Chondrocyte (in vitro differentiated cells): ENCODE measurements around the gene KIAA1217. TPM values are rescaled to one million over a fixed set of nuclear protein-coding genes. Genes with fewer than 3 reads are reported as not detected.

Experiments used
- DNase-seq: peaks from one replicate; pipeline ENCODE4 v3.0.0; 2021; ENCODE audit warnings: mixed read lengths, low spot score
- H3K27ac Mint-ChIP-seq: one replicate; pipeline ENCODE4 v1.8.0; 2021; ENCODE audit warnings: mild to moderate bottlenecking, moderate library complexity, mixed read lengths; ENCODE audit not compliant: unreplicated experiment
- H3K27me3 Mint-ChIP-seq: 2 replicates; pipeline ENCODE4 v1.8.0; 2021; ENCODE audit warnings: low read depth, mixed read lengths
- H3K36me3 Mint-ChIP-seq: 2 replicates; pipeline ENCODE4 v1.8.0; 2021; ENCODE audit warnings: low read depth, mixed read lengths
- H3K4me1 Mint-ChIP-seq: 2 replicates; pipeline ENCODE4 v1.8.0; 2021; ENCODE audit warnings: low read depth, mild to moderate bottlenecking, mixed read lengths
- H3K4me3 Mint-ChIP-seq: one replicate; pipeline ENCODE4 v1.8.0; 2021; ENCODE audit warnings: mild to moderate bottlenecking, moderate library complexity, mixed read lengths; ENCODE audit not compliant: unreplicated experiment
- H3K9me3 Mint-ChIP-seq: 2 replicates; pipeline ENCODE4 v1.8.0; 2021; ENCODE audit warnings: low read depth, mixed read lengths
- total RNA-seq: library from RNA; stranded (reverse); gene quantifications from 3 replicates; pipeline ENCODE4 v1.2.1, GENCODE V29; 2021
- TF ChIP-seq, protein P1 (sequence below): fragments of 200-600 bp; sonication (generic); IDR thresholded peaks from 2 replicates; pipeline ENCODE4 v1.5.0; 2021; ENCODE audit warnings: antibody characterized with exemption, mild to moderate bottlenecking, moderate library complexity

The KIAA1217 gene
- total RNA-seq, 1 donor from 2014 or later = 13.2 TPM

DNA sequence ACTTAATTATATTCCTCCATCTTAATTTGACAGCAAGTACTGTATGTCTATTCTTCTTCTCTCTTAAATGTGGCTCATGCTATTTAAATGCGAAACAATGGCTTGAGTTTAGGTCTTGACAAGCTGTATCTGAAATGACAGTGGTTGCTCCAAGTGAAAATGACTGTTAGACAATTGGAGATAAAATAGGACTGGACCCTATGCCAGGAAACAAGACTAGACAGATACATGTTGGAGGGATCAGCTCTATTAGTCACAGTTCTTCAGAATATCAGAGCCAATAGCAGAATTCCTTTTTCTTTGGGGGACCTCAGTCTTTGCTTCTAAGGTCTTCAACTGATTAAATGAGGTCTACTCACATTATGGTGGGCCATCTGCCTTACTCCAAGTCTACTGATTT is 25.8 kb downstream of the KIAA1217 start:
- Mint-ChIP-seq H3K4me1 (peaks cover under 1% of the 10 kb centered on the region), H3K9me3 (no peaks in the 10 kb centered on the region), H3K27me3 (peaks cover 16% of the 10 kb centered on the region), H3K4me3 (no peak overlapping the region), H3K36me3 (no peaks in the 10 kb centered on the region), H3K27ac (no peak overlapping the region)
- DNase-seq = no peak
- TF ChIP-seq, protein P1, sequence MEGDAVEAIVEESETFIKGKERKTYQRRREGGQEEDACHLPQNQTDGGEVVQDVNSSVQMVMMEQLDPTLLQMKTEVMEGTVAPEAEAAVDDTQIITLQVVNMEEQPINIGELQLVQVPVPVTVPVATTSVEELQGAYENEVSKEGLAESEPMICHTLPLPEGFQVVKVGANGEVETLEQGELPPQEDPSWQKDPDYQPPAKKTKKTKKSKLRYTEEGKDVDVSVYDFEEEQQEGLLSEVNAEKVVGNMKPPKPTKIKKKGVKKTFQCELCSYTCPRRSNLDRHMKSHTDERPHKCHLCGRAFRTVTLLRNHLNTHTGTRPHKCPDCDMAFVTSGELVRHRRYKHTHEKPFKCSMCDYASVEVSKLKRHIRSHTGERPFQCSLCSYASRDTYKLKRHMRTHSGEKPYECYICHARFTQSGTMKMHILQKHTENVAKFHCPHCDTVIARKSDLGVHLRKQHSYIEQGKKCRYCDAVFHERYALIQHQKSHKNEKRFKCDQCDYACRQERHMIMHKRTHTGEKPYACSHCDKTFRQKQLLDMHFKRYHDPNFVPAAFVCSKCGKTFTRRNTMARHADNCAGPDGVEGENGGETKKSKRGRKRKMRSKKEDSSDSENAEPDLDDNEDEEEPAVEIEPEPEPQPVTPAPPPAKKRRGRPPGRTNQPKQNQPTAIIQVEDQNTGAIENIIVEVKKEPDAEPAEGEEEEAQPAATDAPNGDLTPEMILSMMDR = no peak

DNA sequence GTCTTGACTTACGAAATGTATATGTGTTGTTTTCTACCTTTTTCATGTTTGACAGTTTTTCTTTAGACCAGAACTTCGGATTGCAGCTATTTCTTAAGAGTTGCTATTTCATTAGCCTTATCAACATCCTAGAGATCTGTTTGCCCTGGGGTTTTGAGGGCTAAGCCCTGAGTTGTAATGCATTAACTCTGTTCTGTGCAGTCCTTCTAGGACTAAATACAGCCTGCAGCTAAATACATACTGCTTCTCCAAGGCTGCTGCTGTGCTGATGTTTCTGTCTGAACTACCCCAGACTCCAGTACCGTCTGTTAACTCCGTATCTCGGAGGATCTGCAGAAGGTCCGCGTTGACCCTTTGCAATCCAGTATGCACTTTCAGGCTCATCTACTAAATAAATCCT is 26.5 kb downstream of the KIAA1217 start:
- no peak for DNase-seq
- TF ChIP-seq, protein P1 = no peak
- H3K27me3 Mint-ChIP-seq = peaks cover 16% of the 10 kb centered on the region
- no peak overlapping the region for H3K4me3 Mint-ChIP-seq
- no peaks in the 10 kb centered on the region for H3K9me3 Mint-ChIP-seq
- no peaks in the 10 kb centered on the region for H3K36me3 Mint-ChIP-seq
- peaks cover 4% of the 10 kb centered on the region for H3K4me1 Mint-ChIP-seq
- no peak overlapping the region for H3K27ac Mint-ChIP-seq

DNA sequence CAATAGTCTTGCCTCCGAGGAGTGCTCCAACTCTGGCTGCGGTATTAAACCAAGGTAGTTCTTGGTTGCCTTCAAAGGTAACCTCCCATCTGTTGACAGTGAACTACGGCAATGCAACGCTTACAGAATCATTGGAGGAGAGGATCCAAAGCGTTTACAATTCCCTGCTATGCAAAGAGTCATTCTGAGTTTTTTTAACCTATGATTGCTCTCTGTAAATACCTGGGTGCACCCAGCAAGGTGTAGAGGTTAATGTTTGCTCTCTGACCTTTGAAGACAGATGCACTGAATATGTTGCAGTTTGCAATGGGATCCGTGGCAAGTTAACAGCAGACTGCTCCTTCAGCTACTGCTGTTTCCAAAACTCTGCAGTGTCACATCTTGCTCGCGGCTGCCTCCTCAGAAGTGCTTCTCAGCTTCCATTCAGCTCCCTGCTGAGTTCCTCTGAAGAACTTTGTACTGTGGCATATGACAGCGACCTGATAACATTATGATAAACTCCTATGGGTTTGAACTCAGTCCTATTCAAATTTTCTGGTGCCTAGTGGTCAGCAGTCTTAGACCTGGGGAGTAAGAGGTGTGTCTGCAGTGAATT is 29.0 kb downstream of the KIAA1217 start:
- no peak for DNase-seq
- Mint-ChIP-seq H3K4me1 (peaks cover 10% of the 10 kb centered on the region), H3K36me3 (no peaks in the 10 kb centered on the region), H3K9me3 (no peaks in the 10 kb centered on the region), H3K27ac (no peak overlapping the region), H3K4me3 (no peak overlapping the region), H3K27me3 (peaks cover 16% of the 10 kb centered on the region)
- TF ChIP-seq, protein P1 = no peak

DNA sequence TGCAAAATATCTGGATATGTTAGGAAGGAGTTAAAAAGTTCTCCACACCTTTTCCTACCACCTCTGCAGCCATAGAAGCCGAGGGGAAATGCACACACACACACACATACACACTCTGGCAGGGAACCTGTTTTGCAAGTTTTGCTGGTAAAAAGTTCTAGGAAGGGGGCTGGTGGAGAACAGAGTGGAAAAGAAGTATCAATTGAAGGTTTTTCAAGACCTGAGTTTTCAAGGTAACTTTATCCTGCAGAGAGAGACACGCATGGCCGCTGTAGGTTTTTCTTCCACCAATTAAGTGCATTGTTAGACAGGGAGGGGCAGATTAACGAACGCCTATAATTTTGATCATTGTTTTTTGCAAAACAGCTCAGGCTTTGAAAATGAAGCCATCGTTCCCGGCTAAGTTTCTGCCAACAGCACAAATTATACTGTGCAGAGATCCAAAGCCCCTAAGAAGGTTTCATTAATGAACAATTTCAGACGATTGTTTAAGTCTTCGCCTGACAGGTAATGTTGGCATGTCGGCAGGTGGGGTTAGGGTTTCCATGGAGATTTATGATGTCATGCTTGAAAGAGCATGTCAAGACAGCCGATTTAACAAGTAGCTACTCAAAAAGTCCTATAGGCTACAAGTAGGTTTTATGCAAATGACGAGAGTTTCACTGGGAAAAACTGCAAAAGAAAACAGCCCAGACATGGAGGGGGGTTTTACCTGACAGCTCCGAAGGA is 29.7 kb downstream of the KIAA1217 start:
- Mint-ChIP-seq H3K9me3 (no peaks in the 10 kb centered on the region), H3K36me3 (no peaks in the 10 kb centered on the region), H3K4me3 (no peak overlapping the region), H3K27ac (no peak overlapping the region), H3K27me3 (peaks cover 18% of the 10 kb centered on the region), H3K4me1 (peaks cover 10% of the 10 kb centered on the region)
- DNase-seq = no peak
- TF ChIP-seq, protein P1 = no peak

DNA sequence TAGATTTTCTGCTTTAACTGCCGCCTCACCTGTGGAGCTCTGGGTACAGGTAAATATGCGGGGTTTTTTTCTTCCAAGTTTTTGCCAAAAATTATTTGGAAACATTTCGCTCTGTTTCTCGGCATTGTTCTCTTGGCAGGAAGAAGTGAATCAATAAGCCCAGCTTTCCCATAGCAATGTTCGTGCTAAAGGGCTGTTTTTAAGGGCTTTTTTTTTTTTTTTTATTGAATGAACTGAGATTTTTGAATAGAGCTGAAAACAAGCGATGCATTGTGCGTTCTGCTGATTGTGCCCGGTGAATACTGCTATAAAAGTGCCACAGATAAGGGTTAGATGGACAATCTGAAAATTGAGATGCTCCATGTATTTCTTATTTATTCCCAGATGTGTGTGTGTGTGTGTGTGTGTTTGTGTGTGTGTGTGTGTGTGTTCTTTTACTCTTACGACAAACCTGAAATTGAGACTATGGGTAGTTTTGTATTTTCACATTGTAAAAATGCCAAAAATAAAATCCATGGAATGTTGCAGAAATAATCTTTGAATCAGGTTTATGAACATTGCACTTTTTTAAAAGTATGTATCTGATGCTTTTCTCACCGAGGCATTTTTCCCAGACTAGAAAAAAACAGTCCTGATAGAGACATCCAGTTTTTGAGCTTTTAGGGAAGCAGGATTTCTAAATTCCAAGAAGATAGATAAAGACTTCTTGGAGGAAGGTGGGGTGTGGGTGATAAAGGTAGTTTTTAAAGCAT is 30.5 kb downstream of the KIAA1217 start:
- Mint-ChIP-seq H3K9me3 (no peaks in the 10 kb centered on the region), H3K27me3 (peaks cover 18% of the 10 kb centered on the region), H3K36me3 (no peaks in the 10 kb centered on the region), H3K27ac (no peak overlapping the region), H3K4me3 (no peak overlapping the region), H3K4me1 (peaks cover 10% of the 10 kb centered on the region)
- TF ChIP-seq, protein P1 = no peak
- no peak for DNase-seq
